GM19035 (cell line): ENCODE data around the gene ACP6.
A peak's percentile ranks its signal among the peaks of the same experiment; 100 is the strongest.
"Not testable (repeated sequence)": the region's sequence is repeated elsewhere in the genome, so short reads cannot be mapped to it uniquely, and the experiment has no call there.

Experiments
- ATAC-seq: cut with Tn5 transposase; IDR thresholded peaks from one replicate; pipeline ENCODE4 v1.9.1; 2021; ENCODE audit not compliant: unreplicated experiment

The ACP6 gene

GRCh38 chr1:147624529-147624928, 45.8 kb downstream of the ACP6 start:
- no peak for ATAC-seq

DNA sequence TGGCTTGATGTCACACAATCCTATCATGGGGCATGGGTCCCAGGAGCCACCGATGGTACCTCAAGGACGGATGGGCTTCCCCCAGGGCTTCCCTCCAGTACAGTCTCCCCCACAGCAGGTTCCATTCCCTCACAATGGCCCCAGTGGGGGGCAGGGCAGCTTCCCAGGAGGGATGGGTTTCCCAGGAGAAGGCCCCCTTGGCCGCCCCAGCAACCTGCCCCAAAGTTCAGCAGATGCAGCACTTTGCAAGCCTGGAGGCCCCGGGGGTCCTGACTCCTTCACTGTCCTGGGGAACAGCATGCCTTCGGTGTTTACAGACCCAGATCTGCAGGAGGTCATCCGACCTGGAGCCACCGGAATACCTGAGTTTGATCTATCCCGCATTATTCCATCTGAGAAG, 46.3 kb downstream of the ACP6 start:
- ATAC-seq = no peak

GRCh38 chr1:147622731-147623130, 47.6 kb downstream of the ACP6 start:
- no peak for ATAC-seq

DNA sequence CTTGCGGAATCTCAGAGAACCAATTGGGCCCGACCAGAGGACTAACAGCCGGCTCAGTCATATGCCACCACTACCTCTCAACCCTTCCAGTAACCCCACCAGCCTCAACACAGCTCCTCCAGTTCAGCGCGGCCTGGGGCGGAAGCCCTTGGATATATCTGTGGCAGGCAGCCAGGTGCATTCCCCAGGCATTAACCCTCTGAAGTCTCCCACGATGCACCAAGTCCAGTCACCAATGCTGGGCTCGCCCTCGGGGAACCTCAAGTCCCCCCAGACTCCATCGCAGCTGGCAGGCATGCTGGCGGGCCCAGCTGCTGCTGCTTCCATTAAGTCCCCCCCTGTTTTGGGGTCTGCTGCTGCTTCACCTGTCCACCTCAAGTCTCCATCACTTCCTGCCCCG, 49.8 kb downstream of the ACP6 start:
- no peak for ATAC-seq

GRCh38 chr1:147619741-147620140, 50.6 kb downstream of the ACP6 start:
- no peak for ATAC-seq

GRCh38 chr1:147618771-147619170, 51.6 kb downstream of the ACP6 start:
- no peak for ATAC-seq

- ATAC-seq = no peak
These were observed 52.2 kb downstream of the ACP6 start for GRCh38 chr1:147618077-147618569.

DNA sequence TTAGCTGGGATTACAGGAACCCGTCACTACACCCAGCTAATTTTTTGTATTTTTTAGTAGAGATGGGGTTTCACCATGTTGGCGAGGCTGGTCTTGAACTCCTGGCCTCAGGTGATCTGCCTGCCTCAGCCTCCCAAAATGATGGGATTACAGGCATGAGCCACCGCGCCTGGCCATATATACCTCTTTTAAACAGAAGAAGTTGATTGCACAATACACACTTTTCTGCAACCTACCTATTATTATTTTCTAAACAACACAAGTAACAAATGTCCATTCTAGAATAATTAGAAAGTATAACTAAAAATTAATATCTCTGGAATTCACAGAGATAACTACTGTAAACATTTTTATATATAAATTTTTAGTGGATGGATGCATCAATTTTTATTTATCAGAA, 55.4 kb downstream of the ACP6 start:
- not testable (repeated sequence) for ATAC-seq

DNA sequence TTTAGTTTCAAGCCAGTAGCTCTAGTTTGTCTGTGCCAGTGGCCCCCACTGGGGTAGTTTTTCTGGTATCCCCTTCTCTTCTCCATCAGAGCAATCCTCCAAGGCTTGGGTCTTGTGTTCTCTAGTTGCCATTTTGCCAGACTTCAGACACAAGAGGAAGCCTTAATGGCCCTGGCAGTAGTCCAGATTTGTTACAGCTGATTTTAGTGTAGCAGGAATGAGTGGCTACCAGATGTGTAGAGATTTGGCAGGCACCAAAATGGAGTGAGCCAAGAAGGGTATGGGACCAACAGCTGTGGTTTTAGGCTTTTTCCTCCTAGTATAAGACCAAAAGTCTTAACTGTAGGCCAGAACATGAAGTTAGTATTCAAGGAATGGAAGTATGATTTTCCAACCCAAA, 56.8 kb downstream of the ACP6 start:
- no peak for ATAC-seq

- no peak for ATAC-seq
These were observed 58.0 kb downstream of the ACP6 start for GRCh38 chr1:147612366-147612765.

DNA sequence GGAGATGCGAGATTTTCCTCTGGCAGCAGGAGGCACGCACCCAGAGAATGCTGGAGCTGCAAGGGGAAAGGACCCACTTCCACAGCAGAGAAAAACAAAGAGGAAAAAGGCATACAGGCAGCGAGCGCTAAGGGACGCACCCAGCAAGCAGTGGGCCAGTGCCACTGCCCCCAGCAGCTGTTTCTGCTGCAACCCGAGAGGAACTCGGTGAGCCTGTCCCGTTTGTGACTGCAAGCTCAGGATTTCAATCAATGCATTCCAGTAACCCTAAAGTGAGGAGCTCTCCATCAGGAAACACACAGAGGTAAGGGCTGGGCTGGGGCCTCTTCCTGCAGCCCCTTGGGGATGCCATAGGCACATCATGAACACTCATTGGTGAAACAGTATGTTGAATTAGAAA, 58.7 kb downstream of the ACP6 start:
- ATAC-seq = no peak

DNA sequence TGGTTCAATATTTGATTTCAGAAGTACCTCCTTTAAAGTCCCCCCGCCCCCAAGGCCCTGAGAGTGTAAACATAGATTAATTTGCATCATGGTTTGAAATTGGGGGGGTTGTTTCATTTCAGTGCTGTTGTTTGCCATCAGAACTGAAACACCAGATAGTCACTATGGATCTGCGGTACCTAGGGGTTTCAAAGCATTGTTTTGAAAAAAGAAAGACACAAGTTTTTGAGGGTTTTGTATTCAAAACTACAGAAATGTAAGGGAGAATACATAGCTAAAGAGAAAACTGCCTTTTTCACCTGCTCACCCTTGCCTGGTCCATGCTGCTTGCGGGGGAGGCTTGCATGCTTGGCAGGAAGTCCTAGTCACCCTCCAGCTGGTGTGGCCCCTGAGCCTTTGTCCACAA, 59.3 kb downstream of the ACP6 start:
- peak; percentile 83 for ATAC-seq

GRCh38 chr1:147609358-147609757, 61.0 kb downstream of the ACP6 start:
- ATAC-seq = no peak

- no peak for ATAC-seq
These were observed 61.7 kb downstream of the ACP6 start for GRCh38 chr1:147608596-147608995.

DNA sequence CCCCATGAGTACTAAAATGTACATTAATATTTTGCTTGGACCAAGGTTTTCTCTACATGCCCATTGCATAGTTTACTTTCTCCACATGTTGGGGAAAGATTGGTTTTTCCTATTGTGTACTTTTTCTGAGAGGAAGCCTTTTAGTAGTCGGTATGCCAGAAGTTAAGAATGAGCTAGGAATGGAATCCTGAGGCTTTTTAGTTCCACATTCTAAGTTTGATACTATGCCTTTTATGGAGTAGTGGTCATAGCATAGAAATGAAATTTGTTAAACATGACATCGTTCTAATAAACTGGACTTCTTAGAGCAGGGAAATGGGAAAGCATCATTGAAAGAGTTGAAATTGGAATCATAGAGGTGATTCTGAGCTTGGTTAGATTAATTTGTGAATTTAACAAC, 64.7 kb downstream of the ACP6 start:
- no peak for ATAC-seq

- ATAC-seq = no peak
These were observed 66.3 kb downstream of the ACP6 start for GRCh38 chr1:147603986-147604385.

DNA sequence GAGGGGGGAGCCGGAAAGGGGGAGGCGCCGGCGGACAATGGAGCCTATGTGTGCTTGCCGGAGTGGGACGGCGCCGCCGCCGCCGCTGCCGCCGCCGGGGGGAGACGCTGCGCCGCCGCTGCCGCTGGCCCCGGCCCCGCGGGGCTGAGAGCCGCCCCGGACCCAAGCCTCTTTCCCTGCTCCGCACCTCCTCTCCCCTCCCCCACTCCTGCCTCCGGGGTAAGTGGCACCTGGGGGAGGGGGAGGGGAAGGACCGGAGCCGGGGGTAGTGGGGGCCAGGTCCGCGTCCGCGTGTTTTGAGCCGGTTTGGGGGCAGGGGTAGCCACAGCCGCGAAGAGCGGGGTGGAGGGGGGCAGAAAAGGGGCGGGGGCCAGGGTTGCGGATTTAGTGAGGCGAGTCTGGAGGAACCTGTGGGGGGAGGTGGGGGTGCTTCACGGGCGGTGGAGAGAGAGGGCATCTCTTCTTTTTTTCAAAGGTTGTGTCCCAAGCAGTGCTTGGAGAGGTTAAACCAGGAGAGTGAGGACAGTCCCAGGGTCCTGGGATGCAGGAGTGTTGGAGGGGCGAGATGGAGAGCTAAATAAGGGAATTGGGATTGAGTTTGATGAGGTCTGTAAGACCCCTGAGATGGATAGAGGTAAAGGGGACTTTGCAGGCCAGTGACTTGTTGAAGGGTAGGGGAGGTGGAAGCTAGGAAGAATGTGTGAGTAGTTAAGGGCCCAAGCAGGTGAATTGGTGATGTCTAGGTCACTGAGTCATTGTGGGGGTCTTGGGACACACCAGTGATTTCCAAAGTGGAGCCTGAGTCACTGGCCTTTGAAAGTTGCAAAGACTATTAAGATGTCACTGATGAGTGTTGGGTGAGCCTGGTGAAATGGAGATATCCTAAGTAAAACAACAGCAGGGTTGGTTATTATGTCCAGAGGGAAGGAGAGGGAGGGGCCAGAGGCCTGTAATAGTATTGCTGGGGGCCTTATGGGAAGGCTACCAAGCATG, 69.9 kb downstream of the ACP6 start:
- ATAC-seq = no peak

DNA sequence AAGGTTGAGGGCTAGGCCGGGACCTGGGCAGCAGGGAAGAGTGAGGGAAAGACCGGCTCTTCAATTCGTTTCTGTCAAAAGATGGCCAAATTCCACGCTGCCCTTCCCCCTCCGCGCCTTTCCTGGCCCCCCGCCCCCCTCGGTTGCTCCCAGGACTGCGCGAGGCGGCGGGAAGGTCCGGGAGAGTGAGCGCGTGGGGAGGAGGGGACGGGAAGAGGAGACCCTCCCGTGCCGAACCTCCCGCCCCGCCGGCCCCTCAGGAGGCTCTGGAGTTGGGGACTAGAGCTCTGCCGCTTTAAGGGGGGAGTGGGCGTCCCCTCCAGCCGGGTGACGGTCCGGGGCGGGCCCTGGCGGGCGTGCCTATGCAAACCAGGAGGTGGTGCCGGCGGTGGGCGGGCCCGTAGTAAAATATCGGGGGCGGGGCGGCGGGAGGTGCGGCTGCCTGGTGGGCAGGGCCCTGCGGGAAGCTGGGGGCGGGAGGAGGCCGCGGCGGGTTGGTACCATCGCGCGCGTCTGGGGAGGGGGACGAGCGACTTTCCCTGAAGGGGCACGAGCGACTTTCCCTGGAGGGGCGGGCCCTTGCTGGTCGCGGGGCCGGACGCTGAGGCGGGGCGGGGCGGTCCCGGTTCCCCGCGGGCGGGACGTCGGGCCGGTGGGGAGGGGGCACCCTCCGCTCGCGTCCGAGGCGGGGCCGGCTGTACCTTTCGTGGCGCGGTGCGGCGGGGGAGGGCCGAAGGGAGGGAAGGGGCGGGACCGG, 70.8 kb downstream of the ACP6 start:
- peak; percentile 80 for ATAC-seq

DNA sequence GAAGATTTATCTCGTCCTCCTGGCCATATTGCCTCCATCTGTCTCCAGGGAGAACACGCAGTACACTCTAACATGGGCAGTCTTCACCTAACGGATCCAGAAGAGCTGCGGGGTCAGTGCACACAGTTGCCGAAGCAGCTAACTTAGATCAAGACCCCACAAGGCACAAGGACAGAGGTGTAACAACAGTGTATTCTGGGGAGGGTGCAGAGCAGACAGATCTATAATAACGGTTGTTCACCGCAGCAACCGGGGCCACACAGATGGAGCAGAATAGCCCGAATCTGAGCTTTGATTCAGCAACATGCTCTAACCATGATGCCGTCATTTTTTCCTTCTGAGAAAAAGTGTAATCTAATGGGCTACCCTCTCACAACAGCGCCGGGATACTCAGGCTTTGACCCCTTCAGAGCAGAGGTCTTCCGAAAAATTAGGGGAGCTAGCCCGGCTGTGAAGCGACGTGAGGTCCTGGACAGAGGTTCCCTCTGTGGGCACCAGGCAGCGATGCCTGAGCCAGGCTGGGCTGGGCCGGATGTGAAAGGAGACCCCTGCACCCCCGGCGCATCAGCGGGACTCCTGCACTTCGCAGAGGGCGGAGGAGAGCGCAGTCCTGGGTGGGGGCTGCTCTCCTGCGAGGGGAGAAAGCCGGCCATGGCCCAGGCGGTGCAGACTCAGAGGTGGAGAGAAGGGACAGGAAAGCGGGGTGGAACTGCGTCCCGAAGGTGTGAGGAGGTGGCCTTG, 71.5 kb downstream of the ACP6 start:
- ATAC-seq = peak; percentile 13

DNA sequence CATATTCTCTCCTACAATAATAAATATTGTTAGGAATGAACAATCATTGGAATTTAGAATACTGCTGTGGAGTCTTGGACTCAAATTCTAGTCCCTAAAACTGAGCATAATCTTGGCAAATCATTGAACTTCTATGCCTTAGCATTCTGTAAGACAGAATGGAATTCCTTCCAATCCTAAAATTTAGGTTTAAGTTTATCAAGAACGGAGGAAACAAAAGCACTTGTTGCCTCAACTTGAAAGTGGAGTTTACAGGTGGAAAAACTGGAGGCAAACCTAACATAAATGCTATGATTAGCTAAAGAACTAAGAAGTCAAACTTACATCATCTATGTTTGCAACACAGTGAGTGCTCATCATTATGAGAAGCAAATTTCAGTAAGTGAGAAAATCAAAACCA, 73.3 kb downstream of the ACP6 start:
- ATAC-seq = no peak
